Stimulated activated CD8-positive, alpha-beta memory T cell treated with anti-CD3 and anti-CD28 coated beads, Interleukin-4, amount 100 ng/mL, for 4 hours (primary cell): ENCODE results near the gene PDHX.

Source experiments
- DNase-seq, 2 donors: peaks; one replicate each; pipeline ENCODE4 v3.0.0-alpha.2; 2020; ENCODE audit warnings: low read depth in 2 of 2, low spot score in 1 of 2

PDHX gene

DNA sequence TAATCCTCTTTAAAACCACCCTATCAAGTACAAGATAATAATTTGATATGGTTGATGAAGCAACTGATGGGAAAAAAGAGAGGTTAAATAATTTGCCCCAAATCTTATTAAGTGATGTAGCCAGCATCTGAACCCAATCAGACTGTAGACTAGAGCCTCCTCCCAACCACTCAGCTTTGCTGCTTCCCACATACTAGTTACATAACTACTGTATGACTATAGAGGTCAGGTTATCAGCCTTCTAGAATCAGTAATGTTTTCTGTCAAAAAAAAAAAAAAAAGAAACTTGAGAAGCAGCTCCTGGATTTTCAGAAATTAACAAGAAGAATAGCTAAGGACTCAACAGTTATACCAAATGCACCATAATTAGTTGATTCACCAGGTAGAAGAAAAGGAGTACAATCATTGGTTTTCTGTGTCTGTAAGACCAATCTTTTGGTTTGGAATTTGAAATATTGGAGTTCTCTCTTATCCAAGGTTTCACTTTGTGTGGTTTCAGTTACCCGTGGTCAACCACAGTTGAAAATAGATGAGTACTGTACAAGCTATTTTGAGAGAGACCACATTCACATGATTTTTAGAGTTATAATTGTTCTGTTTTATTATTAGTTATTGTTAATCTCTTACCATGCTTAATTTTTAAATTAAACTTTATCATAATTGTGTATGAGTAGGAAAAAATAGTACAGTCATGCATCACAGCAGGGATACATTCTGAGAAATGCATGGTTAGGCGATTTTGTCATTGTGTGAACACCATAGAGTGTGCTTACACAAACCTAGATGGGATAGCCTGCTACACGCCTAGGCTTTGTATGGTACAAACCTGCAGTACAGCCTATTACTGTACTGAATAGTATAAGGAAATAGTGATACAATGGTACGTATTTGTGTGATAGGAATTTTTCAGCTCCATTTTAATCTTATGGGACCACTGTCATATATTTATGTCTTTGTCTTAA lies 72.2 kb downstream of the PDHX start:
- DNase-seq = no peak

DNA sequence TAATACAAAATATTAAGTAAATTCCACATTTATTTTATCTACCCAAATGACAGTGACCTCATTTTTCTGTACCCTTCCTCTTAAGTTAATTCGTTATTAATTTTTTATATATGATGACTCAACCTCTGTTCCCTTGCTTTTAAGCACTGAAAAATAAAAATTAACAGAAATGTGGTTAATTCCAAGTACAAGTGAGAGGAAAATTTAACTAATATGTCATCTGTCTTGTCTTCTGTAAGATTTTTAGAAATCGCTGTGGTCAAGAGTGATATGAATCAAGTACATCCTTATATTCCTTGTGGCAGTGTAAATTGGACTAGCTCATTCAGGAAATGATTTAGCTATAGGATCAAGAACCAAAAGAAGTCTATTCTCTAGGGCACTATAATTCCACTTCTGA lies 74.5 kb downstream of the PDHX start:
- DNase-seq = no peak

DNA sequence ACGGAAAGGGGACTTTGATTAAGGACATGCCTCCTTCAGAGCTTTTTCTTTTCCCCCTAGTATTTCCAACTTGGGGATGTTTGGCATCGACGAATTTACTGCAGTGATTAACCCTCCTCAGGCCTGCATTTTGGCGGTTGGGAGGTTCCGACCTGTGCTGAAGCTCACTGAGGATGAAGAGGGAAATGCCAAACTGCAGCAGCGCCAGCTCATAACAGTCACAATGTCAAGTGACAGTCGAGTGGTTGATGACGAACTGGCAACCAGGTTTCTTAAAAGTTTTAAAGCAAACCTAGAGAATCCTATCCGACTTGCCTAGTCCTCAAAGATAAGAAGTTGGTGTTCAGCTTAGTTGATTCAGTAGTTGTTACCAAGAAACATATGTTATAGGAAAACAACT lies 78.4 kb downstream of the PDHX start:
- DNase-seq = no peak

DNA sequence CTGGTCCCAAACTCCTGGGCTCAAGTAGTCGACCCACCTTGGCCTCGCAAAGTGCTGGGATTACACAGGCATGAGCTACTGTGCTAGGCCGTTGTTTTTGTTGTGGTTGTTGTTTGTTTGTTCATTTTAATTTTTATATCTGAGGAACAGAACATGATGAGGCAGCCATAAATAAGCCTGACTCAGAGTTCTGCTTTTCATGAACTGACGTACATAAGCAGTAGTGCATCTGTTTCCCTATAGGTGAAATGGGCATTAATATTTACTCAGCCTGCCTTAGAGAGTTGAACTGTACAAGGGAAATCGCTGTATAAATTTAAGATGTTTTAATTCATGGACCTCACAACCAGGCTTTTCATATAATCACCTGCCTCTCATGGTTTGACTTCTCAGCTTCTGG lies 80.5 kb downstream of the PDHX start:
- DNase-seq = no peak

DNA sequence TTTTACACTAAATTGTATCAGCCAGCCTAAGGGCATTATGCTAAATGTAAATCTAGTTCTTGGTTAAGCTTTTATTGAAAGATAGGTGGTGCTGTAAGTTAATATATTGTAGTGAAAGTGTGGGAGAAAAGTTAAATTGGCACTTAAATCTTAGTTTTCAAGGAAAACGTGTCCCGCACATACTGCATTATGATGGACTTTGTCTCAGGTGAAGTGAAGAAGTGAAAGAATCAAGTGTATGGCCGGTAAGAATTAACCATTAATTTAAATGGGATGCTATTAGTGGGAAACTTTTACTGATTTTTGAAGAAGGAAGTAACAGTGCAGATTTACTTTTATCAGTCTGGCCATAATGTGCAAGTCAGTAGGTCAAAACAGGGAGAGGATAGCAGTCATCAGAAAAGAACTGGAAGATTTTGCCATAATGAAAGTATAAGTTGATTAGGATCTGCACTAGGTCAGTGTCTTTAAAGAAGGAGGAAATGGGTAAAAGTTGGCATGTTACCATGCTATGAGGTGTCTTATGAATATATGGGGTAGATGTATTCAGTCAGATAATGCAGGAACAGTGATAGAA lies 81.6 kb downstream of the PDHX start:
- DNase-seq = no peak

DNA sequence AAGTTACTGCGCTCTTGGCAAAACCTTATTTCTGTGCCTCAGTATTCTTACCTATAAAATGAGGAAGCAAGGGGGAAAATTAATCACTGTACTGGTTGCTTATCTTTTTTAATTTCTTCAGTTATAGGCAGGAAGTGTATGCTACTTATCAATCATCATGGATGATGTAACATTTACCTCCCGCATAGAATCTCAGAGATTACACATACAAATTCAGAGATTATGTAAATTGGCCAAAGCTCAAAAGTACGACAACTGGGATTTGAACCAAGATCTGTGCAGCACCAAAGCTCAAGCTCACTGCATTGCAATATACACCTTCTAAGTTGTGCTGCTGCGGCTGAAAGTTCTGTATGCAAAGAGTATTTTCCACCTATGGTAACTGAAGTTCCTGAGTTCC lies 83.0 kb downstream of the PDHX start:
- DNase-seq = no peak

DNA sequence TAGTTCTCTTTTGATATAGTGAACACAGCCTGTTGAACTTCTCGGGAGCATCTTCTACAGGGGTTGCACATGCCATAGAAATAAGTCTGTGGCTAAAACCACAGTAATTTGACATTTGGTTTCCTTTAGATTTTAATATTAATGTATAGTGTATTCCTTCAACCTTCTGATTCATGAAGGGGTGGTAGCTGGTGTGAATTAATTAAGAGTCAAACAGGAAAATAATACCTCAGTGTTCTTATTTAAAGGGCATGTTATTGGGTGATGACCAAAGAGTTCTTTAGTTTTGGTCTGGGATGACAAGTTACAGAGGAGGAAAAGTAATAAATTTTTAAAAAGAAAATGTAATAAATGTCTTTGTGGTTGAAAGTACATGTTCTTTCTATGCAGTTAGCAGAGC lies 86.8 kb downstream of the PDHX start:
- DNase-seq = no peak

DNA sequence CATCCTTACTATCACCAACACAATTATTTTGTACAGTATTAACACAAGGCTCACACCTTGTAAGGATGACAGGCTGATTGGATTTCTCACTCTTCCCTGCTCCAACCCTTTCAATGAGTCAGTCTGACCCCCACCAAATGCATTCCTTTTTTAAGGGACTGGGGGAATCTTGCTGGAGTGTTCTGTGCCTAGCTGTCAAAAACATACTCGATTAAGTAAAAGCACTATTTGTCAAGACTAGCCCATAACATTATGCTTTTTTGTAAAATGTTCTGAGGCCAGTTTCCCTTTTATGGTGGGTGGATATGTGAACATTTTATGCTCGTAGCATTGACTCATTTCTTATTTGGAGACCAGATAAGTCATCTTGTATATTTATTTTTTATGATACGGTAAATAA lies 87.2 kb downstream of the PDHX start:
- no peak for DNase-seq

DNA sequence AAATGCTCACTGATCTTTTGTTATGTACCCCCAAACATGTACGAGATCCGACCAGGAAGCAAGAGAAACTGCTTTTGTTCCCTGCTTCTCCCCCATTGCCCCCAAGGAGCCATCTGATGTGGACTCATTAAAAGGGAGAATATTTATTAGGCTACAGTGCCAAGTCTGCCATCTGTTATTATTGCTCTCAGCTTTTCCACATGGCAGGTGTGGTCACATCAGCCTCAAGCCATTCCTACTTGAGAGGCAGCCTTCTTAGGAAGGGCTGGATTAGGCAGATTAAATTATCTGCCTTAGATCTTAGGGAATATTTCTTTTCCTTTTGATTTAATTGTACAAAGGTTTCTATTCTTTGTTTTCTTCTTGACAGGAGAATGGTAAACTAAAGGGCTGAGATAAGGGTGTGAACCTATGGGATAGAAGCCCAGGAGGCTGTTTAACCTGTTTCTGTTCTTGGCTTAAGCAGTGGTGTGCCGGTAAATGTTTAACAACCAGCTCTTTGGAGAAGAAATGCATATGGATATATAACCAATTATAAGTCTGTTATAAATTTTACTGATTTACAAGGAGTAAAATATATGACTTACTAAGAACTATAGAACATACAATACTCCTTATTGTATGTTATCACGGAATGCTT lies 88.8 kb downstream of the PDHX start:
- DNase-seq = no peak

DNA sequence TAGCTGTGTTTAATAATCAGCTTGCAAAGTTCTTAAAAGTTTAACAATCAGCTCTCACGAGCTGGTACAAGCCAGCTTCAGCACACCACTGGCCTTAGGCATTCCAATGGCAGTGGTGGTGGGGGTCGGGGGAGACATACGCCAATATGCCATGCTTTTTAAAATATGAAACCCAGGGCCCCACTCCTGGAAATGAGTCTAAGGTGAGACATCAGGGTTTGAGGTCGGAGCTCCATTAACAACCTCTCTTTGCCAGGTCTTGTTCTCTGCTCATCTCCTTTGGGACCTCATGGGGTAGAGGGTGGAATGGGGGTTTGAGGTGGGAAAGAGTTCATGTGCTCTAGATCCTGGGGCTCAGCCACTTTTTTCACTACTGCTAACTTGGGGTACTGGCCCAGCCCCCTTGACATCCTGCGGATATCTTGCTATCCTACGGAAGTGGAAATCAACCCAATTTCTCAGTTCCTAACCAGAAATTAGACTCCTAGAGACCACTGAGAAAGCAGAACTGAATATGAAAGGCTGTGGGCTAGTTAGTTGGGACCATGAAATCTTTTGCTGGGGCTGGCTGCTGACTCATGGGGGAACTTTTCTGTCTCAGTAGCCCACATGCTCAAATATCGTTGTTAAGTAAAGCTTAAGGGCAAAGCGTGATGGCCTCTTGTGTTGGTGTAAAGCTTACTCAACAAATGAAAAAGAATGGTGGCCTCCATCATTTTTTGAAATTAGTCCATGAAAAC lies 90.1 kb downstream of the PDHX start:
- no peak for DNase-seq

DNA sequence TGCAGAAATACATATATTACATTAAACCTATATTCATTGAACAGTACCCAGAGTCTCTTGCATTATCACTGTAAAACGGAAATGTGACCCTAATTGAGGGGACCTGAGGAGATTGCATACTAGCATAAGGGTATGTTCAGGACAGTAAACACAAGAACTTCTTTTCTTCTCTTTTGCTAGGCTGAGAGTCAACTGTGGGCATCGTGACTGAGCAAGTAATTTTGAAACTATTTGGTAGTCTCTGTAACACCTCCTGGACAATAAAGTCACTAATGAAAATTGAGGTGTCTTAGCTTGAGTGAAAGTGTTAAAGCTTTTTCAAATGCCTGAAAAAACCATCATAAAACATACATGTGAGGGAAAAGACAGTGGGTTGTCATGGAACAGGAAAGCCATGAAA lies 90.9 kb downstream of the PDHX start:
- no peak for DNase-seq

DNA sequence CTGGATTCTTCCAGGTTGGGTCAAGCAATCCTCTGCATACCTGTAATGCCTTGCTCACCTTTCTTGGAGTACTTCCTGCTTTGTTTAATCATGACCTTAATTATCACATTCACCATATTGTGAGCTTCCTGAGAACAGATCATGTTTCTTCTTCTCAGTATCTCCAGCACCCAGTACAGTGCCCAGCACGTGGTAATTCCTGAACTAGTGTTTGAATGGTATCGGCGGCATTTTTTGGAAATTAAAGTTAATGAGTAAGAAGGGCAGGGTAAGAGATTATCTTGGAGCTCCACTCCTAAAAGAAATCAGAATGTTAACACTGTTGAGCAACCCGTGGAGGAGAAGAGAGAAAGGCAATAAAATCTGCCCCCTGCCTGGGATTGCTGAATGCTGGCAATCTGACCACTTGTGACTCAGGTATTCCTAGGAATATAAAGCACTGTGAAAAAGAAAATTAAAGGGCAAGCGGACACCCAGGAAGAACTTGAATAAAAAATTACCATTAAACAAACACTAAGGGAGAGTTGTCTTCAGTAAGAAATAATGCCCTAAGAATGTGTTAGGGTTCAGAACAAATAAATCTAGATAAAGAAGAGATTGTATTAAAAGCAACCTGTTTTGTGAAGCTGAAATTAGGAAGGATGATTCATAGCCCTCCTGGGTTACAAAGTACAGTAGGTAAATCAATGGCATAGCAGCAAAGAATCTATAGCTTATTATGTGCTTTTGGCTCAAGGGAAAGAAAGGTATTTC lies 92.9 kb downstream of the PDHX start:
- DNase-seq = no peak

DNA sequence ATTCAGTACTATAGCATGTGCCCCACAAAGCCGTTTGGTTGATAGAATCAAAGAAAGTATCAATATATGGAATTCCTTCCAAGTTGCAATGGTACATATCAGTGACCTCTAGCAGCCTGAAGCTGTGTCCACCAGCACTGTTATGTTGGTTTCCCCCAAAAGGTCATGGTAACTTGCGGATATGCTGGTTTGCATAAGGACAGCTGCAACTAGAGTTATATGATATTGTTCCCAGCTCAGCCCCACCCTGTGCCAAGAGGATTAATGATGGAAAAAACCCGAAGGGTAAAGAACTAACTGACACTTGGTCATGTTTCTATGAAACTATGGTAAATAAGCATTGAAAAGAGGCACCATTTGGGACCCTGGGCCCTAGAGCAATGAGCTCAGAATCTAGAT lies 93.5 kb downstream of the PDHX start:
- no peak for DNase-seq

DNA sequence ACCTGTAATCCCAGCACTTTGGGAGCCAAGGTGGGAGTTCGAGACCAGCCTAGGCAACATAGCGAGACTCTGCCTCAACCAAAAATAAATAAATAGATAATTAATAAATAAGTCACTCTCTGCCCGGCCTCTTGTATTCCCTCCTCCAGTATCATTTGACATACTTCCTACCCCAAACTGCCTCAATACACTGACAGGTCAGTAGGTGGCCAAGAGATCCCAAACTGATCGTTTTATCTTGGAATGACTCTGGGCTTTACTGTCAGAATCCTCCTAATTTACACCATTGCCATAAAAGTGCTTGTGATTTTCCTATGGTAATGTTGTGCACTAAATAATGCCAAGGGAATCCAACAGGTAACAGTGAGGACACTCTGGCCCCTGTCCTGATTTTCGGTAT lies 94.2 kb downstream of the PDHX start:
- DNase-seq = no peak

DNA sequence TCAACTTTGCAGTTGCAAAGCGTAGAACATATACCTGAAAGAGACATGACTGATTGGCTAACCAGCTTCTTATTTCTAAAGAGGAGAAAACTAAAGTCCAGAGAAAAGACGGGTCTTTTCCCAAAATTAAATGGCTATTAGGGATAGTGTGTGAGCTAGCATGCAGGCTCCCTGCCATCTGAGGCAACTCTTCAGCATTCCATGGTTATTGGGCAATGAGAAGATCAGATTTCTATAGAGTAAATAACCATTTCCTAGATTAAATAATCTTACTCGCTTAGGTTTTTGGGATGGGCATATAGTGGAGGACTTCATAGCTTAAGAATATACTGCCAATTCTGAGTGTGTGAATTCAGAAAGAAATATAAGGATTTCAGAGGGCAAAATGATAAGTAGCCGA lies 95.0 kb downstream of the PDHX start:
- no peak for DNase-seq

DNA sequence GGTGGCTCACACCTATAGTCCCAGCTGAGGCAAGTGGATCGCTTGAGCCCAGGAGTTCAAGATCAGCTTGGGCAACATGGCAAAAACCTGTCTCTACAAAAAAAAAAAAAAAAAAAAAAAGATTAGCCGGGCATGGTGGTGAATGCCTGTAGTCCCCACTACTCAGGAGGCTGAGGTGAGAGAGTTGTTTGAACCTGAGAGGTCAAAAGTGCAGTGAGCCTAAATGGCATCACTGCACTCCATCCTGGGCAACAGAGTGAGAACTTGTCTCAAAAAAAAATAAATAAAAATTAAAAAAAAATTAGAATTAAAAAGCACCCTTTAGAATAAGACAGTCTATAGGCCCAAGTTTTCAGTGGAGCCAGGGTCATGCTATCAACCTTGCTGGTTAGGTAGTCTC lies 95.5 kb downstream of the PDHX start:
- DNase-seq = no peak

DNA sequence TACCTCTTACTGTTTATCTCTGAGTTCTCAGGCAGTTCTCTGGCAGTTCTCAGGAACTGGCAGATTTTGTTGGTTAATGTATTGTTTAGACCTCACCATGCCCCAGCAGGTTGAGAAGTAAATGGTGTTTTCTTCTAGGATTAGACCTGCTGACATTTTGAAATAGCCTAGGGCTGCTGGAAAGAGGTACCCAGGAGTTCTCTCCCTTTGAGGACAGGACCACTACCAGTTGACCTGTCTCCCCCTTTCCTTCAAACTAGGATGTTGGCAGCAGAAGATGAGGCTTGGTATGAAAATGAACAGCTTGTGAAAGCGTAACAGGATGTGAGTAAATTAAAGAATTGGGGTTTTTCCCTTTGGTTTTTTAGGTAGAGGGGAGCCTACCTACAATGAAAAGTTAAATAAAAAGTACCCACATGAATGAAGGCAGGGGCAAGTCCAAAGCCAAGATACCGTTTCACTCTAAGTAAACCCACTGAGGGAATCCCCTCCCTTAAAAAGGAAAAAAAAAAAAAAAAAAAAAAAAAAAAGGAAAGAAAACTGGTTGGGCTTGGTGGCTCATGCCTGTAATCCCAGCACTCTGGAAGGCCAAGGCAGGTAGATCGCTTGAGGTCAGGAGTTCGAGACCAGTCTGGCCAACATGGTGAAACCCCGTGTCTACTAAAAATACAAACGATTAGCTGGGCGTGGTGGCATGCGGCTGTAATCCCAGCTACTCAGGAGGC lies 96.2 kb downstream of the PDHX start:
- DNase-seq = no peak

DNA sequence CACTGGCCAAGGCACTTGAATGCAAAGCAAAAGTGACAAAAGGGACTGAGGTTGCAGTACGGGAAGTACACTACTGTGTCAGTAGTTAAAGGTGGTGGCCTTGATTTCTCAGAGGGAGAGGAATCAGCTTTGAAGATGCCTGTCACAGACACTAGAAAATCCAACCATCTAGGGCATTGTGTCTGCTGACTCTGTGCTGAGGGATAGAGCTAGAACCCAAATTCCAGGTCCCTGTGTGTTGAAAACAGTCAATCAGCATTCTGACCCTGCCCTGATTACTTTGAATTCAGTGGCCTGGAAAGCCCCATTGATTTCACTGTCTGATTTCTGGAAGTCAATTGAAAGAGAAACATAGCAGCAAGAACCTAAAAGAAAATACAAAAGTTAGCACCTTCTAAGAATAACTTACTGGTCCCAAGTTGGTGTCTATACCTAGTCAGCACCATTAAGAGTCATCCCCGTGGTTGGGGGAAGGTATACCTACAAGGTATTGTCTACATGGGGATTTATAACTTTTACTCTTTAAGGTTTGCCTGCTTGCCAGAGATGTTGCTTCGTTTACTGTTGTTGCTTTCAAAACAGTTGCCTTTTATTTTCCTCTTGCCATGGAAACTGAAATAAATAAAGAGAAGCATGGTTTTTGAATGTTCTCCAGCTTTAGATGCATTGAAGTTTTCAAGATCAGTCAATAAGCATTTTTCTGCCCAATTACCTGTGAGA lies 97.3 kb downstream of the PDHX start:
- no peak for DNase-seq

DNA sequence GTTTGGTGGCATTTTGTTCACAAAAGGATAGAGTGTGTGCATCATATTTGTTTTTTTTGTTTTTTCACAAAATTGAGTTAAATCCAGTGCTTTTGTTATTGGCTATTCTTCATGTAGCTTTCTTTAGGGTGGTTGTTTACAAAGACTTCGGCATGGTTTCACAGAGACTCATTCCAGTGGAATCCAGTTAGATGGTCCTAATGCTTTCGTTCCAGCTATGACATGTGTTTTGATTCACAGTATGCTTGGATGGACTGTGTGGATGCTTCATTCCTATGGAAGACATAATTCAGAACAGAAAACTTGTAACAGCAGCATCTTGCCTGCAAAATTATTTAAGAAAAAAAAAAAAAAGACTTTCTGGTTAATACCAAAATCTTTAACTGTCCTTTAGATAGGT lies 97.9 kb downstream of the PDHX start:
- no peak for DNase-seq
